OCI-LY3 (cell line): ENCODE data around the gene SUMO4.

Source experiments
- H2AFZ ChIP-seq: fragments of 200-600, 300-600 bp; shearing (Covaris generic); 2 replicates; pipeline ENCODE4 v1.6.0; 2014; ENCODE audit warnings: antibody characterized with exemption, low read depth, low read length
- H3K27ac ChIP-seq: fragments of 200-600, 300-600 bp; sonication (generic); 2 replicates; pipeline ENCODE4 v1.5.1; 2014; ENCODE audit warnings: mild to moderate bottlenecking, low read length, moderate library complexity, mixed read lengths
- H3K27me3 ChIP-seq: fragments of 200-600, 300-600 bp; sonication (generic); 2 replicates; pipeline ENCODE4 v1.6.1; 2014; ENCODE audit warnings: low read depth, low read length, mixed read lengths
- H3K36me3 ChIP-seq: fragments of 200-600, 300-600 bp; sonication (generic); replicated peaks from 2 replicates; pipeline ENCODE3; 2014; ENCODE audit warnings: low read depth, low read length, mixed read lengths
- H3K4me1 ChIP-seq: fragments of 300-600, 200-600 bp; sonication (generic); 2 replicates; pipeline ENCODE4 v1.6.1; 2014; ENCODE audit warnings: low read length, mixed read lengths
- H3K4me2 ChIP-seq: fragments of 200-600, 300-600 bp; sonication (generic); 2 replicates; pipeline ENCODE4 v1.6.1; 2014; ENCODE audit warnings: low read length, mixed read lengths
- H3K4me3 ChIP-seq: fragments of 300-600, 200-600 bp; sonication (generic); 2 replicates; pipeline ENCODE4 v1.5.1; 2014; ENCODE audit warnings: antibody characterized with exemption, mild to moderate bottlenecking, low read length, moderate library complexity
- H3K79me2 ChIP-seq: fragments of 300-600, 200-600 bp; shearing (Covaris generic); 2 replicates; pipeline ENCODE4 v1.6.1; 2014; ENCODE audit warnings: mild to moderate bottlenecking, low read length, mixed read lengths
- H3K9ac ChIP-seq: fragments of 300-600, 200-600 bp; shearing (Covaris generic); 2 replicates; pipeline ENCODE4 v1.6.0; 2014; ENCODE audit warnings: mild to moderate bottlenecking, low read length, moderate library complexity
- H3K9me3 ChIP-seq: fragments of 200-600, 300-600 bp; shearing (Covaris generic); 2 replicates; pipeline ENCODE4 v1.6.1; 2014; ENCODE audit warnings: low read length, mixed read lengths; ENCODE audit not compliant: insufficient read depth
- H4K20me1 ChIP-seq: fragments of 200-600, 300-600 bp; sonication (generic); 2 replicates; pipeline ENCODE4 v1.6.1; 2016; ENCODE audit warnings: low read length, mixed read lengths; ENCODE audit not compliant: insufficient read depth
- EZH2phosphoT487 ChIP-seq: fragments of 200-600 bp; shearing (Covaris generic); IDR thresholded peaks from 2 replicates; pipeline ENCODE4 v1.6.1; 2018; ENCODE audit warnings: antibody characterized with exemption, mixed run types, low read depth
- TF ChIP-seq, protein P1 (sequence below): fragments of 200-600, 300-600 bp; sonication (generic); IDR thresholded peaks from 2 replicates; pipeline ENCODE4 v1.5.1; 2014; ENCODE audit warnings: antibody characterized with exemption, low read length, low read depth

Gene SUMO4

DNA sequence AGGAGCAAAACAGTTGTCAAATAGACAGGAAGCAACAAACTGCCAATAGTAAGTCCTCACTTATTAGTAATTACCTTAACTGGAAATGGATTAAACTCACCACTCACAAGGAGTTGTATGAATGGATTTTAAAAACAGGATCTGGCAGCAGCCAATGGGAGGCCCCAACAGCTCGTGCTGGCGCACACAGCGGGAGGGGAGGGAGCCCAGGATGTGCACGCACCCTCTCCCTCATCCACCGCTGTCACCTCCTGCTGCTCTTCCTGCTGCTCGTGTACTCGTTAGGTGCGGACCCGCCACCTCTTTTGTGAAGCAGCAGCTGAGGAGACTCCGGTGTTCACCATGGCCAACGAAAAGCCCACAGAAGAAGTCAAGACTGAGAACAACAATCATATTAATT, at the start of gene SUMO4:
TSS of gene SUMO4 (plus strand) at position 213 of the 400 bp plus-strand sequence. CDS start at position 343, 130 bp downstream.
- no peak within 1 kb of the TSS for H3K4me3 ChIP-seq
- no peaks in the 10 kb centered on the region for H3K27me3 ChIP-seq
- H4K20me1 ChIP-seq: peaks cover 12% of the 10 kb centered on the region
- peaks cover 27% of the 10 kb centered on the region for H3K79me2 ChIP-seq
- H3K36me3 ChIP-seq: peaks cover 40% of the 10 kb centered on the region
- TF ChIP-seq, protein P1, sequence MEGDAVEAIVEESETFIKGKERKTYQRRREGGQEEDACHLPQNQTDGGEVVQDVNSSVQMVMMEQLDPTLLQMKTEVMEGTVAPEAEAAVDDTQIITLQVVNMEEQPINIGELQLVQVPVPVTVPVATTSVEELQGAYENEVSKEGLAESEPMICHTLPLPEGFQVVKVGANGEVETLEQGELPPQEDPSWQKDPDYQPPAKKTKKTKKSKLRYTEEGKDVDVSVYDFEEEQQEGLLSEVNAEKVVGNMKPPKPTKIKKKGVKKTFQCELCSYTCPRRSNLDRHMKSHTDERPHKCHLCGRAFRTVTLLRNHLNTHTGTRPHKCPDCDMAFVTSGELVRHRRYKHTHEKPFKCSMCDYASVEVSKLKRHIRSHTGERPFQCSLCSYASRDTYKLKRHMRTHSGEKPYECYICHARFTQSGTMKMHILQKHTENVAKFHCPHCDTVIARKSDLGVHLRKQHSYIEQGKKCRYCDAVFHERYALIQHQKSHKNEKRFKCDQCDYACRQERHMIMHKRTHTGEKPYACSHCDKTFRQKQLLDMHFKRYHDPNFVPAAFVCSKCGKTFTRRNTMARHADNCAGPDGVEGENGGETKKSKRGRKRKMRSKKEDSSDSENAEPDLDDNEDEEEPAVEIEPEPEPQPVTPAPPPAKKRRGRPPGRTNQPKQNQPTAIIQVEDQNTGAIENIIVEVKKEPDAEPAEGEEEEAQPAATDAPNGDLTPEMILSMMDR: no peak
- TF ChIP-seq EZH2phosphoT487: no peak
- H3K4me2 ChIP-seq: no peak within 1 kb of the TSS
- H2AFZ ChIP-seq: no peak within 1 kb of the TSS
- no peak within 1 kb of the TSS for H3K27ac ChIP-seq
- no peak within 1 kb of the TSS for H3K9ac ChIP-seq
- no peaks in the 10 kb centered on the region for H3K4me1 ChIP-seq
- no peaks in the 10 kb centered on the region for H3K9me3 ChIP-seq

DNA sequence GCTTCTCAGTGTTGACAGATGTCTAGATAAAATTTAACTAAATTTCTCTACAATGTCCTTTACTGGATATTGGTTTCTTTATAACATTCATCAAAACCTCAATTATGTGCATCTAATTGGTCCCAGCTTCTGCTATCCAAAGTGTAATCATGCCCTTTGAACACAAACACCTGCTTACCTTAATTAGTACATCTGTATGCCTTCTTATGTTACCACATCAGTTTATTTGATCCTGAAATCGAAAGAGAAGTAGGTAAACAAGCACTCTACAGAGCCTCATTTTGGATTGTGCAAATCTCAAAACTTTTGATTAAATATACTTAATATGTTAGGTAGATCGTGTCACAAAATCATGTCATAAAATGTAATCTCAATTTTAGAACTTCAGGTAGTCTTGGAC, 46.1 kb upstream of the SUMO4 start:
- Histone ChIP-seq H3K4me3 (no peak overlapping the region), H3K27ac (no peak overlapping the region), H3K27me3 (no peaks in the 10 kb centered on the region), H3K4me1 (peaks cover 10% of the 10 kb centered on the region; the same call in 1 of the 2 replicates), H3K79me2 (peaks cover 98% of the 10 kb centered on the region), H3K36me3 (peaks cover 7% of the 10 kb centered on the region), H3K9me3 (no peaks in the 10 kb centered on the region), H2AFZ (no peak overlapping the region), H4K20me1 (peaks cover 87% of the 10 kb centered on the region), H3K9ac (no peak overlapping the region), H3K4me2 (no peak overlapping the region)
- TF ChIP-seq, protein P1: no peak
- TF ChIP-seq EZH2phosphoT487: no peak

DNA sequence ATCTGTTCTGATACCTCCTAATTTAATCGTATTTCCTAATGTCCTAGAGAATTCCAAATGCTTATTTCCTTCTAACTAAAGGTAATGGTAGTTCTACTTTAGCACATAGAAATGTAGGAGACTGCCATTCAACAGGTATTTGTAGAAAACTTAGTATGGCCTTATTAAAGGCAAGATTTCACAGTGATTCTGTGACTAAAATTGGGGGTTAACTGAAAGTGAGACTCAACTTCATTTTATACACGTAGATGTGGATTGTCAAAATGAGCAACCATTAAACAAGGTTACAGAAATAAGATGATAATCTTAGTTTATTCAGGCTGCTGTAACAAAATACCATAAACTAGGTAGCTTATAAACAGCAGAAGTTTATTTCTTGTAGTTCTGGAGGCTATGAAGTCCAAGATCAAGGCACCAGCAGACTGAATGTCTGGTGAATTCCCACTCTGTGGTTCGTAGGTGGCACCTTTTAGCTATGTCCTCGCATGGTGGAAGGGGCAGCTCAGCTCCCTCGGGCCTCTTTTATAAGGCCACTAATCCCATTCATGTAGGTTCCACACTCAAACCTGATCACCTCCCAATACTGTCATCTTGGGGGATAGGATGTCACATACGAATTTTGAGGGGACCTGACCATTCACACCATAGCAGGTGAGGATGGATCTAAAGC, 43.8 kb upstream of the SUMO4 start:
- H3K4me1 ChIP-seq: no peaks in the 10 kb centered on the region
- no peak overlapping the region for H3K27ac ChIP-seq
- peaks cover 7% of the 10 kb centered on the region for H3K36me3 ChIP-seq
- H3K9ac ChIP-seq: no peak overlapping the region
- H4K20me1 ChIP-seq: peaks cover 89% of the 10 kb centered on the region
- no peak overlapping the region for H2AFZ ChIP-seq
- no peaks in the 10 kb centered on the region for H3K27me3 ChIP-seq
- no peaks in the 10 kb centered on the region for H3K9me3 ChIP-seq
- H3K79me2 ChIP-seq: peaks cover 99% of the 10 kb centered on the region
- no peak for TF ChIP-seq EZH2phosphoT487
- TF ChIP-seq, protein P1: no peak
- H3K4me2 ChIP-seq: no peak overlapping the region
- no peak overlapping the region for H3K4me3 ChIP-seq

DNA sequence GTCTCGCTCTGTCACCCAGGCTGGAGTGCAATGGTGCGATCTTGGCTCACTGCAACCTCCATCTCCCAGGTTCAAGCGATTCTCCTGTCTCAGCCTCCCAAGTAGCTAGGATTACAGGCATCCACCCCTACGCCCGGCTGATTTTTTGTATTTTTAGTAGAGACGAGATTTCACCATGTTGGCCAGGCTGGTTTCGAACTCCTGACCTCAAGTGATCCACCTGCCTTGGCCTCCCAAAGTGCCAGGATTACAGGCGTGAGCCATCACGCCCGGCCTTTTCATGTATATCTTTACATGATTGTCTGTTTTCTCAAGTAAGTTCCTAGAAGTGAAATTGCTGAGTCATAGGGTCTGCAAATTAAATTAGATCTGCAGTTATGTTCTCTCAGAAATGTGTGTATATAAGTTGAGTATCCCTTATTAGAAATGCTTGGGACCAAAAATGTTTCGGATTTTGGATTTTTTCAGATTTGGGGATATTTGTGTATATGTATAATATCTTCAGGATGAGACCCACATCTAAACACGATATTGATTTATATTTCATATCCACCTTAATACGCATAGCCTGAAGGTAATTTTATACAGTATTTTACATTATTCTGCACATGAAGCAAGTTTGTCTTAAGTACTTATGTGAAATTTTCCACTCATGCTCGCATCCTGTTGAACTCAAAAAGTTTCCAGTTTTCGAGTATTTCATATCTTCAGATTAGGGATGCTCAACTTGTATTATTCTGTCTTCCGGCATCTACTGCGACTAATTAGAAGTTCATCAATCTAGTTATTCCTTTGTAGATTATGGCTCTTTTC, 42.1 kb upstream of the SUMO4 start:
- no peak overlapping the region for H3K27ac ChIP-seq
- no peak overlapping the region for H3K4me2 ChIP-seq
- no peak overlapping the region for H3K9ac ChIP-seq
- no peak for TF ChIP-seq EZH2phosphoT487
- TF ChIP-seq, protein P1: no peak
- peaks cover 99% of the 10 kb centered on the region for H3K79me2 ChIP-seq
- no peaks in the 10 kb centered on the region for H3K9me3 ChIP-seq
- H3K4me1 ChIP-seq: no peaks in the 10 kb centered on the region
- H3K27me3 ChIP-seq: no peaks in the 10 kb centered on the region
- no peak overlapping the region for H2AFZ ChIP-seq
- peaks cover 89% of the 10 kb centered on the region for H4K20me1 ChIP-seq
- no peak overlapping the region for H3K4me3 ChIP-seq
- H3K36me3 ChIP-seq: peaks cover 7% of the 10 kb centered on the region
